Thoracic aorta (tissue), 2 donors: Measurements from ENCODE around the gene IGFL4. TPM values are rescaled to one million over a fixed set of nuclear protein-coding genes. Genes with fewer than 3 reads are reported as not detected.

Experiments used
- ATAC-seq: fragments of 150-250 bp; one replicate; pipeline ENCODE4 v1.8.0; 2017; ENCODE audit warnings: low read depth; ENCODE audit not compliant: insufficient number of reproducible peaks, low FRiP score
- DNase-seq: peaks from one replicate; pipeline ENCODE4 v3.0.0-alpha.2; 2020; ENCODE audit warnings: low spot score
- H3K27ac ChIP-seq, 2 donors: fragments of 200-600 bp; sonication (generic); 1 replicate in 1 of 2; 2 replicates in 1 of 2; pipeline ENCODE4 v1.5.1; 2016; ENCODE audit warnings: mild to moderate bottlenecking in 2 of 2, moderate library complexity in 2 of 2
- H3K27me3 ChIP-seq: fragments of 200-600 bp; sonication (generic); replicated peaks from 2 replicates; pipeline ENCODE4 v1.6.0; 2016; ENCODE audit warnings: mild to moderate bottlenecking; ENCODE audit not compliant: insufficient read depth
- H3K36me3 ChIP-seq: fragments of 200-600 bp; sonication (generic); one replicate; pipeline ENCODE4 v1.5.1; 2016
- H3K4me1 ChIP-seq, 2 donors: fragments of 200-600 bp; sonication (generic); 1 replicate in 1 of 2; 2 replicates in 1 of 2; pipeline versions ENCODE4 v1.5.1 to v1.6.0; 2016; ENCODE audit warnings: low read depth in 2 of 2, mild to moderate bottlenecking in 1 of 2; ENCODE audit not compliant: control insufficient read depth in 1 of 2
- H3K4me3 ChIP-seq: fragments of 200-600 bp; sonication (generic); 2 replicates; pipeline ENCODE4 v1.5.1; 2016; ENCODE audit warnings: mild to moderate bottlenecking
- H3K9me3 ChIP-seq: fragments of 200-600 bp; sonication (generic); 2 replicates; pipeline ENCODE4 v1.5.1; 2016
- CTCF ChIP-seq: fragments of 200-600 bp; sonication (generic); IDR thresholded peaks from one replicate; pipeline ENCODE4 v1.5.1; 2019; ENCODE audit warnings: antibody characterized with exemption
- total RNA-seq, 2 donors: library from RNA; depleted of rRNA; stranded (reverse); fragments of >200 nt; gene quantifications; one replicate each; pipeline versions ENCODE4 v1.1.0 to v1.2.3, GENCODE V29; 2016

IGFL4 gene
- total RNA-seq, 2 donors from 2014 or later, result not detected

- H3K36me3 ChIP-seq, result no peaks in the 10 kb centered on the region
- H3K9me3 ChIP-seq, result no peaks in the 10 kb centered on the region
- DNase-seq (no peak), ATAC-seq (no peak)
- H3K27ac ChIP-seq, result no peak overlapping the region
- H3K4me3 ChIP-seq, result no peak overlapping the region
- no peaks in the 10 kb centered on the region for H3K4me1 ChIP-seq
- no peak for TF ChIP-seq CTCF
- H3K27me3 ChIP-seq, result no peaks in the 10 kb centered on the region
Measured at GRCh38 chr19:46036744-46037128, 4.1 kb downstream of the IGFL4 start.

- H3K27ac ChIP-seq, result no peak overlapping the region
- H3K27me3 ChIP-seq, result no peaks in the 10 kb centered on the region
- no peak for ATAC-seq
- no peak for TF ChIP-seq CTCF
- H3K36me3 ChIP-seq, result no peaks in the 10 kb centered on the region
- H3K4me1 ChIP-seq, result no peaks in the 10 kb centered on the region
- H3K4me3 ChIP-seq, result no peak overlapping the region
- no peaks in the 10 kb centered on the region for H3K9me3 ChIP-seq
- no peak for DNase-seq
Measured at GRCh38 chr19:46035986-46036743, 4.6 kb downstream of the IGFL4 start.

GRCh38 chr19:46035546-46035945, 5.3 kb downstream of the IGFL4 start:
- ATAC-seq (no peak), DNase-seq (no peak)
- H3K27me3 ChIP-seq, result no peaks in the 10 kb centered on the region
- no peak for TF ChIP-seq CTCF
- no peak overlapping the region for H3K27ac ChIP-seq
- no peak overlapping the region for H3K4me3 ChIP-seq
- H3K36me3 ChIP-seq, result no peaks in the 10 kb centered on the region
- no peaks in the 10 kb centered on the region for H3K9me3 ChIP-seq
- no peaks in the 10 kb centered on the region for H3K4me1 ChIP-seq

- no peak for DNase-seq
- no peaks in the 10 kb centered on the region for H3K36me3 ChIP-seq
- no peak for TF ChIP-seq CTCF
Measured at GRCh38 chr19:46033401-46033800, 7.4 kb downstream of the IGFL4 start.

GRCh38 chr19:46032597-46033025, 8.2 kb downstream of the IGFL4 start:
- no peak for DNase-seq

More at GRCh38 chr19:46033401-46033800, 7.4 kb downstream of the IGFL4 start:
- Histone ChIP-seq H3K27ac (no peak overlapping the region), H3K9me3 (no peaks in the 10 kb centered on the region), H3K4me1 (no peaks in the 10 kb centered on the region), H3K4me3 (no peak overlapping the region), H3K27me3 (no peaks in the 10 kb centered on the region)
- ATAC-seq, result no peak

More at GRCh38 chr19:46032597-46033025, 8.2 kb downstream of the IGFL4 start:
- TF ChIP-seq CTCF, result no peak
- Histone ChIP-seq H3K36me3 (no peaks in the 10 kb centered on the region), H3K9me3 (no peaks in the 10 kb centered on the region), H3K27ac (no peak overlapping the region), H3K27me3 (no peaks in the 10 kb centered on the region), H3K4me3 (no peak overlapping the region), H3K4me1 (no peaks in the 10 kb centered on the region)
- no peak for ATAC-seq
